IMR-90 (cell line): ENCODE data around the gene ST7.

Experiments
- BHLHE40 ChIP-seq: fragments of 150-350 bp; IDR thresholded peaks from 2 replicates; pipeline ENCODE4 v1.6.1; 2016; ENCODE audit warnings: mild to moderate bottlenecking, low read depth, low read length
- CEBPB ChIP-seq: IDR thresholded peaks from 2 replicates; pipeline ENCODE4 v1.6.1; 2012; ENCODE audit warnings: low read depth, low read length, improper control_type of control experiment
- FOS ChIP-seq: fragments of 150-350 bp; IDR thresholded peaks from 2 replicates; pipeline ENCODE4 v1.6.1; 2016; ENCODE audit warnings: low read depth, low read length
- MXI1 ChIP-seq: IDR thresholded peaks from 2 replicates; pipeline ENCODE4 v1.6.1; 2012; ENCODE audit warnings: low read depth, mild to moderate bottlenecking, low read length, moderate library complexity, borderline replicate concordance
- NFE2L2 ChIP-seq: fragments of 150-350 bp; IDR thresholded peaks from 2 replicates; pipeline ENCODE4 v1.6.1; 2016; ENCODE audit warnings: low read depth, mild to moderate bottlenecking, low read length
- POLR2A ChIP-seq: IDR thresholded peaks from 2 replicates; pipeline ENCODE4 v1.6.1; 2012; ENCODE audit warnings: mild to moderate bottlenecking, low read depth, low read length
- RAD21 ChIP-seq: IDR thresholded peaks from 2 replicates; pipeline ENCODE4 v1.6.1; 2012; ENCODE audit warnings: low read length, improper control_type of control experiment
- RCOR1 ChIP-seq: IDR thresholded peaks from 2 replicates; pipeline ENCODE4 v1.6.1; 2012; ENCODE audit warnings: mild to moderate bottlenecking, low read length, improper control_type of control experiment; ENCODE audit not compliant: insufficient replicate concordance
- RFX5 ChIP-seq: IDR thresholded peaks from 2 replicates; pipeline ENCODE4 v1.8.0; 2012; ENCODE audit warnings: low read depth, mild to moderate bottlenecking, low read length, moderate library complexity
- TF ChIP-seq, protein P1 (sequence below): conservative IDR thresholded peaks from 2 replicates; pipeline ENCODE4 v1.5.1; 2012; ENCODE audit warnings: mild to moderate bottlenecking, low read depth, low read length, improper control_type of control experiment
- TF ChIP-seq, protein P2 (sequence below): fragments of 150-350 bp; IDR thresholded peaks from 2 replicates; pipeline ENCODE4 v1.6.1; 2016; ENCODE audit warnings: low read depth, mild to moderate bottlenecking, low read length, moderate library complexity, borderline replicate concordance
- TF ChIP-seq, protein P3 (sequence below): fragments of 150-350 bp; IDR thresholded peaks from 2 replicates; pipeline ENCODE4 v1.6.1; 2017; ENCODE audit warnings: mild to moderate bottlenecking, antibody characterized with exemption, low read length, low read depth

DNA sequence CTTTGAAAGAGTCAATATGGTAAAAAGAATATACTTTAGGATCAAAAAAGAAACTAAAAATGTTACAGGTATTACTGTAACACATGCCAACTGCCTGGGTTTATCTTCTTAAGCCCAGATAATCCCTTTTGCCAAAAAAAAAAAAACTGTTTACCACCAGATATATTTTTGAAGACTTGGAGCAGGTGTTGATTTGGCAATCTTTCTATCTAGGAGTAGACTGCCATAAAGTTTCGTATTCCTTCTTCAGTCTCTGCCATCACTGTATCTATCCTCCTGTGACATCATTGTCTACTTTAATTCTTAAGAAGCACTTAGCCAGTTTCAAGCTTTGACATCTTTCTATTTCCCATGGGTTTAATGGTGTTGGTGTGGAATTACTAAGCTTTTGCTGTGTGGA, 161.0 kb downstream of the ST7 start:
- TF ChIP-seq, protein P1, sequence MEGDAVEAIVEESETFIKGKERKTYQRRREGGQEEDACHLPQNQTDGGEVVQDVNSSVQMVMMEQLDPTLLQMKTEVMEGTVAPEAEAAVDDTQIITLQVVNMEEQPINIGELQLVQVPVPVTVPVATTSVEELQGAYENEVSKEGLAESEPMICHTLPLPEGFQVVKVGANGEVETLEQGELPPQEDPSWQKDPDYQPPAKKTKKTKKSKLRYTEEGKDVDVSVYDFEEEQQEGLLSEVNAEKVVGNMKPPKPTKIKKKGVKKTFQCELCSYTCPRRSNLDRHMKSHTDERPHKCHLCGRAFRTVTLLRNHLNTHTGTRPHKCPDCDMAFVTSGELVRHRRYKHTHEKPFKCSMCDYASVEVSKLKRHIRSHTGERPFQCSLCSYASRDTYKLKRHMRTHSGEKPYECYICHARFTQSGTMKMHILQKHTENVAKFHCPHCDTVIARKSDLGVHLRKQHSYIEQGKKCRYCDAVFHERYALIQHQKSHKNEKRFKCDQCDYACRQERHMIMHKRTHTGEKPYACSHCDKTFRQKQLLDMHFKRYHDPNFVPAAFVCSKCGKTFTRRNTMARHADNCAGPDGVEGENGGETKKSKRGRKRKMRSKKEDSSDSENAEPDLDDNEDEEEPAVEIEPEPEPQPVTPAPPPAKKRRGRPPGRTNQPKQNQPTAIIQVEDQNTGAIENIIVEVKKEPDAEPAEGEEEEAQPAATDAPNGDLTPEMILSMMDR: no peak
- TF ChIP-seq POLR2A (no peak), MXI1 (no peak), CEBPB (no peak), RFX5 (no peak), RAD21 (no peak), BHLHE40 (no peak), FOS (no peak), NFE2L2 (no peak), RCOR1 (no peak)
- TF ChIP-seq, protein P2, sequence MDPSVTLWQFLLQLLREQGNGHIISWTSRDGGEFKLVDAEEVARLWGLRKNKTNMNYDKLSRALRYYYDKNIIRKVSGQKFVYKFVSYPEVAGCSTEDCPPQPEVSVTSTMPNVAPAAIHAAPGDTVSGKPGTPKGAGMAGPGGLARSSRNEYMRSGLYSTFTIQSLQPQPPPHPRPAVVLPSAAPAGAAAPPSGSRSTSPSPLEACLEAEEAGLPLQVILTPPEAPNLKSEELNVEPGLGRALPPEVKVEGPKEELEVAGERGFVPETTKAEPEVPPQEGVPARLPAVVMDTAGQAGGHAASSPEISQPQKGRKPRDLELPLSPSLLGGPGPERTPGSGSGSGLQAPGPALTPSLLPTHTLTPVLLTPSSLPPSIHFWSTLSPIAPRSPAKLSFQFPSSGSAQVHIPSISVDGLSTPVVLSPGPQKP: no peak
- TF ChIP-seq, protein P3, sequence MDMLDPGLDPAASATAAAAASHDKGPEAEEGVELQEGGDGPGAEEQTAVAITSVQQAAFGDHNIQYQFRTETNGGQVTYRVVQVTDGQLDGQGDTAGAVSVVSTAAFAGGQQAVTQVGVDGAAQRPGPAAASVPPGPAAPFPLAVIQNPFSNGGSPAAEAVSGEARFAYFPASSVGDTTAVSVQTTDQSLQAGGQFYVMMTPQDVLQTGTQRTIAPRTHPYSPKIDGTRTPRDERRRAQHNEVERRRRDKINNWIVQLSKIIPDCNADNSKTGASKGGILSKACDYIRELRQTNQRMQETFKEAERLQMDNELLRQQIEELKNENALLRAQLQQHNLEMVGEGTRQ: no peak
